GM10248 (cell line): ENCODE results near the gene PJVK.
"Not testable (repeated sequence)": the region's sequence is repeated elsewhere in the genome, so short reads cannot be mapped to it uniquely, and the experiment has no call there.

ENCODE experiments used
- CTCF ChIA-PET: fragments of 300-600 bp; sonication (Branson Sonifier 250); formaldehyde crosslinking; extraction: SDS; loops from one replicate; lab custom pipeline; 2021; ENCODE audit warnings: antibody characterized with exemption; lab: Yijun Ruan, JAX
- POLR2A ChIA-PET: fragments of 350-650 bp; sonication (Branson Sonifier 250); formaldehyde crosslinking; extraction: SDS; loops from one replicate; lab custom pipeline; 2020; ENCODE audit warnings: antibody characterized with exemption; lab: Yijun Ruan, JAX
- DNase-seq: peaks from one replicate; pipeline ENCODE4 v3.0.0; 2012; ENCODE audit errors: extremely low spot score
- CTCF ChIP-seq: IDR thresholded peaks from 2 replicates; pipeline ENCODE4 v1.5.1; 2012; ENCODE audit warnings: mild to moderate bottlenecking, low read depth; ENCODE audit errors: extremely low read depth, missing control alignments, control extremely low read depth

Gene PJVK

GRCh38 chr2:178412047-178412446, 39.1 kb upstream of the PJVK start:
- CTCF ChIA-PET = interaction anchor here (0.6 to 9.9 kb wide), 5 partner anchors 8 to 296 kb away, joined by 3 to 170 read pairs (median 75); partner anchors contain the start of gene RBM45
- POLR2A ChIA-PET = interaction anchor here (0.7 kb wide), 1 partner anchor 39 kb away, joined by 4 read pairs; the partner anchor contains the start of genes PJVK and PRKRA

GRCh38 chr2:178412453-178412852, 38.7 kb upstream of the PJVK start:
- POLR2A ChIA-PET = interaction anchor here (0.7 to 2.8 kb wide), 2 partner anchors 8 to 39 kb away, joined by 4 to 12 read pairs; partner anchors contain the start of genes PJVK and PRKRA
- DNase-seq = not testable (repeated sequence)
- CTCF ChIA-PET = interaction anchor here (0.6 to 9.9 kb wide), 8 partner anchors 8 to 297 kb away, joined by 3 to 170 read pairs (median 74); partner anchors contain the start of genes PJVK, PRKRA and RBM45

More at GRCh38 chr2:178412047-178412446, 39.1 kb upstream of the PJVK start:
- no peak for TF ChIP-seq CTCF
- no peak for DNase-seq

- no peak for TF ChIP-seq CTCF
- peak; percentile 70 for DNase-seq
- ChIA-PET POLR2A (interaction anchor here (0.6 to 2.8 kb wide), 2 partner anchors 9 to 201 kb away, joined by 3 to 12 read pairs; no protein-coding TSS in a partner anchor), CTCF (interaction anchor here (0.7 to 9.9 kb wide), 32 partner anchors 9 to 307 kb away, joined by 3 to 170 read pairs (median 6); partner anchors contain the start of genes PJVK, PRKRA and RBM45)
Observed at GRCh38 chr2:178413472-178414265, 37.5 kb upstream of the PJVK start.

GRCh38 chr2:178414266-178415247, 36.6 kb upstream of the PJVK start:
- ChIA-PET CTCF (interaction anchor here (0.6 to 9.9 kb wide), 41 partner anchors 10 to 513 kb away, joined by 3 to 170 read pairs (median 5); partner anchors contain the start of genes PJVK, PRKRA and RBM45), POLR2A (interaction anchor here (0.6 to 2.8 kb wide), 3 partner anchors 10 to 330 kb away, joined by 3 to 12 read pairs (median 3); no protein-coding TSS in a partner anchor)
- peak; percentile 87 for TF ChIP-seq CTCF
- DNase-seq = peak; percentile 79

- no peak for DNase-seq
- ChIA-PET POLR2A (no interaction called here), CTCF (interaction anchor here (1.7 to 9.9 kb wide), 9 partner anchors 10 to 300 kb away, joined by 6 to 170 read pairs (median 34); partner anchors contain the start of gene RBM45)
- TF ChIP-seq CTCF = no peak
Observed at GRCh38 chr2:178415979-178416378, 35.2 kb upstream of the PJVK start.

GRCh38 chr2:178417916-178418315, 33.3 kb upstream of the PJVK start:
- CTCF ChIA-PET = interaction anchor here (1.1 to 9.9 kb wide), 9 partner anchors 14 to 302 kb away, joined by 3 to 170 read pairs (median 15); partner anchors contain the start of gene RBM45
- no peak for DNase-seq
- POLR2A ChIA-PET = interaction anchor here (0.7 kb wide), 1 partner anchor 20 kb away, joined by 7 read pairs; no protein-coding TSS in a partner anchor
- no peak for TF ChIP-seq CTCF
